ENCODE measurements around the gene MIGA1.
"Not testable (repeated sequence)": the region's sequence is repeated elsewhere in the genome, so short reads cannot be mapped to it uniquely, and the experiment has no call there.

Gene MIGA1, protein sequence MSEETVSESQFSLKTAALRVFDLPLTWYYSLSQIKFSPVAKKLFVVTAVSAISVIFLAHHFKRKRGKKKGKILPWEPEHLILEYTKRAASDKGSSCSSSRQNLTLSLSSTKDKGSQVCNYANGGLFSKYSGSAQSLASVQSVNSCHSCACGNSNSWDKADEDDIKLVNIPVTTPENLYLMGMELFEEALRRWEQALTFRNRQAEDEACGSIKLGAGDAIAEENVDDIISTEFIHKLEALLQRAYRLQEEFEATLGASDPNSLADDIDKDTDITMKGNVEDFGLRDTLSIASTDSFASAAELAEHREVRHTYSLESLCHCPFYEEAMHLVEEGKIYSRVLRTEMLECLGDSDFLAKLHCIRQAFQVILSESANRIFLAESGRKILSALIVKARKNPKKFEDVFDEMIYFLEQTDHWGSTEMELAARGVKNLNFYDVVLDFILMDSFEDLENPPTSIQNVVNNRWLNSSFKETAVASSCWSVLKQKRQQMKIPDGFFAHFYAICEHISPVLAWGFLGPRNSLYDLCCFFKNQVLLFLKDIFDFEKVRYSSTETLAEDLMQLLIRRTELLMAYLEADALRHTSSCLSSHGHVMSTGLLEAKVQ

DNA sequence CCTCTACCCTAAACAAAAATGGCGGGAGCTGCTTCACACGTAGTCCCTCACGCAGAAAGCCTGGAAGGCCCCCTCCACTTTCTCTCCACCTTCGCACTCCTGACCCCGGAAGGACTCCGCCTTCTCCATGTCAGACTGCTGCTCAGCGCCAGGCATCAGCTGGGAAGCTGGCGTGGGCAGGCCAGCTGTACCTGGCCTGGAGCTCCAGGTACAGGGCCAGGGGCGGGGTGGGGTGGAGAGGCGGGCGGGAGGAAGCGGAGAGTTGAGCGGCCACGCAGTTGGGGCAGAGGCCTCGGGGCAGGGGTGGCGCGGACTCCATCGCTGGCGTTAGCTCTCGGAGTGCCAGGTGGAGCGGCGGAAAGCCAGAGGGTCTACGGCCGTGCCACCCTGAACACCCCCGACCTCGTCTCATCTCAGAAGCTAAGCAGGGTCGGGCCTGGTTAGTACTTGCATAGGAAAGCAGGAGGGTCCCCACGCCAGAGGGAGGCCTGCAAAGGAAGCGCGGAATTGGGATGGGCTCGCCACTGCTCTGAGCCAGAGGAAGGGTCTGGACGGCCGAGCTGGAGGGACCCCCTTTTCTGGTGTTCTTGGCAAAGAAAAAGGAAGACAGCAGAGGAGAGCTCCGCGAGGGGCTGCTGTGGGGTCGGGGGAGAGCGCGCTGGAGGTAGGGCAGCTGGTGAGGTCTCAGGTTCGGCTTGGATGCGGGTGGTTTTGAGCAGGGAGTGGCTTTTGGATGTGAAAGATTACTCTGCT lies at the start of gene MIGA1:
Gene MIGA1, plus strand, starts transcription at position 121 of the 753 bp plus-strand sequence. CDS start 3,604 bp downstream, outside the sequence.
- DNase-seq: peak; percentile 89

DNA sequence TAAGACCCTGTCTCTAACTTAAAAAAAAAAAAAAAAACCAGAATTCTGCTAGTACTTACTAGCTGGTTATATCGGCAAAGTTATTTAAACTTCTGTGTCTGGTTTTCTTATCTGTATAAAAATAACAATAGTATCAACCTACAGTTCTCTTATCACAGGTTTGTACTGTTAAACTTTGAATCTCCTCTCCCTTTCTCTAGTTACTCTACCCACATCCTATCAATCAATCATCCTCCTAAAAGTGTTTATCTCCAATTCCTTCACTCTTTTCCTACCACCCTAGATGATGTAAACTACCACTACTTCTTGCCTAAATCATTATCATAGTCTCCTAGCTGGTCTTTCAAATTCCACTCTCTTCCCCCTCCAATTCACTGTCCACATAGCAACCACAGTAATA lies 47.4 kb upstream of the MIGA1 start:
- no peak for DNase-seq

DNA sequence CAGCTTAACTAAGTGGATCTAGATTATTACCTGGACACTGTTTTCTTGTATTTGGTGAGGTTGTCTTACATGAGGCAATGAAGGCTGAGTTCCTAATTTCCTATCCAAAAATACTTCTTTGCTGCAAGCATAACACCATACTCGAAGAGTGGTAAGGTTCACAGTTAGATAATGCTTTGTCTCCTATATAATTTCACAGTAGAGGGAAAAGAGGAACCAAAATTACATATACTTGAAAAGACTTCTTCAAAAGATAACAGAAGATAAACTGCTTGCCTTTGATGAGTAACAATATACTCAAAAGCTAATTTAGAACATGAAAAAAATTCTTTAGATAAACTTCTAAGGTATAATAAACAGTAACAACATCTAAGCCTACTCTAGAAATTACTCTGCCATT lies 40.2 kb upstream of the MIGA1 start:
- no peak for DNase-seq

DNA sequence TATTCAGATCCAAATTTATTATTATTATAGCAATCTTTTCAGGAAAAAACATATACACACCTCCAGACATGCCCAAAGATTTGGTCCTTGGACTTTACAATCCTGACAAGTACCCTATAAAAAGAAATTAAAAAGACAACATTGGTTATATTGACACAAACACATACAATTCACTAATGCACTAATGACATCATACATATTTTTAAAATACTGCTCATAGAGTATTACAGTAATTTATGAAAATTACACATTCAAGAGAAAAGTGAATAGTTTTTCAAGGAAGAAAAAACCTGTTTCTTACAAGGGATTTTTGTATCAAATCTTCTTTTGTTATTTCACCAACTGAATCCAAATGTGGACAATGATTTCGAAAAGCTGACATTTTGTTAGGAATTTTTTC lies 38.1 kb upstream of the MIGA1 start:
- DNase-seq: no peak

DNA sequence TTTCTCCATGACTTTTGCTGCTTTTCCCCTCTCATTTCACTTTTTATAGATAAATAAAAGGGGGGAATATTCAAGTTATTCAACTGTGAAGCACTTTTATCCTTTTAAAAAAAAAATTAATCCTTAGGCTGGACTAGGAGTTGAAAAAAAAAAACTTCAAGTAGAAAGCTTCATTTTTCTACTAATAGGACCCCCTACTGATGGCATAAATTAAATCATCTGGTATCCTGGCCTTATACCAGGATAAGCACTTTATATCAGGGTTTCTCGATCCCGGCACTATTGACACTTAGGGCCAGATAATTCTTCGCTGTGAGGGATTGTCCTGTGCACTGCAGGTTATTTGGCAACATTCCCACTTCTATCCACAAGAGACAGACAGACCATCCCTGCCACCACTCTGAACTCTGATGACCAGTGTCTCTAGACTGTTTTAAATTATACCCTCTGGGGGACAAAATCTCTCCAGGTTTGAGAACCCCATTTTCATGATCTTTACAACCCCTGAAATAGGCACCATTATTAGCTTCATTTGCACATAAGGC lies 37.4 kb upstream of the MIGA1 start:
- DNase-seq: no peak

DNA sequence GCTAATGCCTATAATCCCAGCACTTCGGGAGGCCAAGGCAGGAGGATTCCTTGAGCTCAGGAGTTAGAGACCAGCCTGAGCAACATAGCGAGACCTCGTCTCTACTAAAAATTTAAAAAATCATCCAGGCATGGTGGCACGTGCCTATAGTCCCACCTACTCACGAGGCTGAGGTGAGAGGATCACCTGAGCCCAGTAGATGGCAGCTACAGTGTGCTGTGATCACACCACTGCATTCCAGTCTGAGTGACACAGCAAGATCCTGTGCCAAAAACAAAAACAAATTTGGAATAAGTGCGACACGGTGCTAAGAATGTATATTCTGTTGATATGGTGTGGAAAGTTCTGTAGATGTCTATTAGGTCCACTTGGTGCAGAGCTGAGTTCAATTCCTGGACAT lies 34.9 kb upstream of the MIGA1 start:
- no peak for DNase-seq

DNA sequence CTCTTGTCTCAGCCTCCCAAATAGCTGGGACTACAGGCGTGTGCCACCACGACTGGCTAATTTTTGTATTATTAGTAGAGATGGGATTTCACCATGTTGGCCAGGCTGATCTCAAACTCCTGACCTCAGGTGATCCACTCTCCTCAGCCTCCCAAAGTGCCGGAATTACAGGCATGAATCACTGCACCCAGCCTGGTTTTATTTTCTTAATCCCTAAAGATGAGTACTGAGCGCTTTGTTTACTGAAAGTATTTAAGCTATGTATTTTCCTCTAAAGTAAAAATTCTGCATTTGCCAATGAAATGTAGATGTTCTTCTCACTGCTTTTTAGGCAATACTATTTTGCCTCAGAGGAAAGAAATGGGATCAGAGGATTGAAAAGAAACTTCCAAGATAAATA lies 30.0 kb upstream of the MIGA1 start:
- not testable (repeated sequence) for DNase-seq

DNA sequence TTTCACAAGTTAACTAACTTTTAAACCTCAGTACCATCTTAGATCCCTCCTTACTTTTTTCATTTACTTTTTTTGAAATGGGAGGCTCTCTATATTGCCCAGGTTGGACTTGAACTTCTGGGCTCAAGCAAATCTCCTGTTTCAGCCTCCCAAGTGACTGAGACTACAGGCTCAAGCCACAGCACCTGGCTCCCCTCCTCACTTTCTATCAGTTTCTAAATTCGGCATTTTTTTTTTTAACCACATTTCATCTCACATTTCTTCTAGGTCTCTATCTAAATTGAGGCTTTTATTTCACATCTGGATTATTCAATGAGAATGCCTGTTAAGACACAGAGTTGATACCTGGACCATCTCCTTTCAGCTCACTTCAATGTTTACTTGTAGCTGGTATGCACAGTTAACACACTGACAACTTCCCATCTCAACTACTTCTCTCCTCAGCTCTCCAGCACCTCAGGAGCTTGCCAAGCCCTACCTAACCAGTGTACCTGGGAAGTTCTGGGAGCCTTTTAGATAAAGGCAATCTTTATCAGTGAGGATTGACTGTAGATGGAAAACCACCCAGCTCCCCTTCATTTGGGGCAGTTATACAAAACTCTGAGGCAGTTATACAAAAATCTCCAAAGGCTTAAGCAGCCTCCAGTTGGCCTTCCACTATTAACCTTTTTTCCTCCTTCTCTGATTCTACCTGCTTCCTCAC lies 23.2 kb upstream of the MIGA1 start:
- DNase-seq: no peak

DNA sequence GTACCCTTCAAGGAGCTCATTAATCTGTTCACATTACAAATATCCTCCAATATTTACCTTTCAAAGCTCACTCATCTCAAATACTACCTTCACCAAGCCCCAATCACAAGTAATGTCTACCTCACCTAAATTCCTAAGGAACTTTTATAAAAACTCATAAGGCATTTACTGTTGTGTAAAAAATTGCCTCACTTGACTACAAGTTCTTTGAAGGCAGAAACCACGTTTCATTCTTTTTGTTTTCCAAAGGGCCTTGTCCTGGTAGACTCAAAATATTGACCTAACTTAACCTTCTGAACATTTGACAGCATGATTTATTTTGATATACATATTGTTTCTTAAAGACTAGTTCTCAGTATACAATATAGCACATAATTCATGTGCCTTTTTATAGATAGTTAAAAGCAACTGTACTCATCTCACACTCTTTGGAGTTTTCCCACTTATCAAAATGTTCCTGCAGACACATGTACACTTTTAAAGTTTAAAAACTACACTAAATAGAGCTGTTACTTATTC lies 22.3 kb upstream of the MIGA1 start:
- no peak for DNase-seq

DNA sequence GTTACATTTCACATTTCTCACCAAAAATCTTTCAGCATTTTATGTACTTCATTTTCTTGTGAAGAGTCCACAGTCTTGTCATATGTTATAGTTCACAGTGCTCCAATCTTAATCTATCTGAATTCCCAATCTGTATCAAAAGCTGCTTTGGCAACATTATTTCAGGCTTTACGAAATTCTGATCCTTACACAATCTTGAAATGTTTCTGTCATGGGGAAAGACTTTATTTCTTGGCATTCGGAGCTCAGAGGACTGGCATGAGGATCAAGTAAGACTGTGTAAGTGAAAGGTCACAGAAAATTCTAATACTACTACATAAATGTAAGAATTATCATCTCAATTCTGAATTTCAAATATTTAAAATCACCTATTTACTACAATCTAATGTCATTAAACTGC lies 21.8 kb upstream of the MIGA1 start:
- DNase-seq: no peak

DNA sequence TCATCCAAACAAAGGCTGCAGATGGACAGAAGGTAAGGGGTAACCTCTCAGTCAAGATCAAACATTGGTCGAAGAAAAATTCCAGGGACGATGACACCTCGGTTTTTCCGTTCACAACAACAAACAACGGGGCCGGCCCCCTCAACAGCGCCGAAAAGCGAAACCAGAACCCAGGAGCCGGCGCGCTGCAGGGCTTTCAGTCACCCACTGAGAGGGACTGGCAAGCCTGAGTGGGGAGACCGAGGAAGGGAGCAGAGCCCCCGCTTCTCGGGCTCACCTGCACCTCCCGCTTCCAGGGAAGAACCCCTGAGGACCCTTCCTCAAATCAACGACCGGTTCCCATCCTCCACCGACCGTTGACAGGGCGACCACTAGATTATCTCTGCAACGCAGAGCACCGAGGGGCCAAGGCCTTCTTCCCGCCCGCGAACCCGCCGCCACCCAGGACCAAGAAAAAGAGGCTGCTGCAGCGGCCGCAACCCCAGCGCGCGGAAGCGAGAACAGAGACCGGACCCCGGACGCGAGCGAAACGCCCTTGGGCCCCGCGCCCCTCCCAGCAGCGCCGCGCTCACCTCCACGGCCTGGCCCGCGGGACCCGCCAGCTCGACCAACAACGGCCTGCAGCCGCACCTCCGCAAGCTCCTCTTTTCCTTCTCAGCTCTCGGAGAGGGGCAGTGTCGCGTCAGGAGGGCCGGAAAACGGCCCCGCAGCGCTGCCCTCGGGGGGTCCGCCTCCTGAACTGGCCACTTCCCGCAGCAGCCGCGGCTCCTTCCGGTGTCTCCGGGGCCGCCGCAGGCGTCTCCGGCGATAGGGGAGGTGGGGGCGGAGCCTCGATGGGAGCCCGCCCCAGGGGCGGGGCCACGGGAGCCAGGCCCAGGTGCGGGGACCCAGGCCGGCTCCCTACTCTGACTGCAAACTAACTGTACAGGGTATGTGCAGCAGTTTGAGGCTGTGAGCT lies 20.1 kb upstream of the MIGA1 start, which contains the start of gene USP33:
Gene USP33, minus strand, starts transcription at position 782 of the 958 bp plus-strand sequence. CDS start 18,155 bp downstream, outside the sequence.
- DNase-seq: peak; percentile 87

DNA sequence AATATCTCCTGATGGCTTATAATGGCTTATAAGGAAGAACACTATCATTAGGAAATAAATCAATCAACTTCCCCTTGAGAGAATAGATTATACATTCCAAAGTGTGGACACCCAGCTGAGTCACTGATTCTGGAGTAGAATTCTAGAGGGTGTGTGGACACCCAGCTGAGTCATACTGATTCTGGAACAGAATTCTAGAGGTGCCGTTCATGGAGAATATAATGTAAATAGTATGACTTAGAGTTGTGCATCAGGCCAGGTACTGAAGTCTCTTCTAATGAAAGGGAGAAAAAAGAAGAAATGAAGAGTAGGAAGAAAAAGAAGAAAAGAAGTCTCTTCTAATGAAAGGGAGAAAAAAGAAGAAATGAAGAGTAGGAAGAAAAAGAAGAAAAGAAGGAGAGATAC lies 17.4 kb upstream of the MIGA1 start:
- DNase-seq: no peak

DNA sequence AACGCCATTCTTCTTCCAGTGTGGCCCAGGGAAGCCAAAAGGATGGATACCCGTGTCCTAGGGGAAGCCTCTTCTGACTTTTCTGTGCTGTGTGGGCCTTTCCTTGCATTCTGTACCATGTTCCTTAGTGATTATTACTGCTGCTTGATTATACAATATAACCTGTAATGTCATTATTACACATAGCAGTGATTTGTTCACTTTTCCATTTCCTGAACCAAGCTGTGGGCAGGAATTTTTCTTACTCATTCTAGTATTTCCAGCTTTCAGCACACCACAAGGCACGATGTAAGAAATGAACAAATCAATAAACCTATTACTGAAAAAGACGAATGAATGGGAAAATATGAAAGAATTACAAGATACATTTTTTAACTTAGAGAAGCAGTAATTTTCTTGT lies 11.4 kb upstream of the MIGA1 start:
- no peak for DNase-seq

DNA sequence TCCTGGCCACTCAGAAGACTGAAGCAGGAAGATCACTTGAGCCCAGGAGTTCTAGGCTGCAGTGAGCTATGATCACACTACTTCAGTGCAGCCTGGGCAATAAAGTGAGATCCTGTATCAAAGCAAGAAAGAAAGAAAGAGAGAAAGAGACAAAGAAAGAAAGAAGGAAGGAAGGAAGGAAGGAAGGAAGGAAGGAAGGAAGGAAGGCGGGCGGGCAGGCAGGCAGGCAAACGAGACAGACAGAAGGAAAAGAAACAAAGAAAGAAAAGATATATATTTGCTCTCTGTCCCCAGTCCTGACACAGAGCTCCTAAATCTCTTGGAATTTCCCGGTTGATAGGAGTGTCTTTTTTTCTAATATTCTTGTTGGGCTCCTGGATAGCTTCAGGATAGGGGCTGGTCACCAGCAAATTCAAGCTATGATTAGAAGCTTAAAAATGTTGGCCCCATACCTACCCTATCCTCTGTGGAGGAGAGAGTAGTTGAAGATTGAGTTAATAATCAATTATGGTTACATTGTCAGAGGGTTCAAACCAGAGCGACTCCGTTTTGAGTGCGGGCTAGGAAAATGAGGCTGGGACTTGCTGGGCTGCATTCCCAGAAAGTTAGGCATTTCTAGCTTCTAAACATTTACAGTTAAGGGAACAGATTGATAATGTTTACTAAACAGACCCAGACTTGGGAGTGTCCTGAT lies 3.3 kb upstream of the MIGA1 start:
- no peak for DNase-seq

DNA sequence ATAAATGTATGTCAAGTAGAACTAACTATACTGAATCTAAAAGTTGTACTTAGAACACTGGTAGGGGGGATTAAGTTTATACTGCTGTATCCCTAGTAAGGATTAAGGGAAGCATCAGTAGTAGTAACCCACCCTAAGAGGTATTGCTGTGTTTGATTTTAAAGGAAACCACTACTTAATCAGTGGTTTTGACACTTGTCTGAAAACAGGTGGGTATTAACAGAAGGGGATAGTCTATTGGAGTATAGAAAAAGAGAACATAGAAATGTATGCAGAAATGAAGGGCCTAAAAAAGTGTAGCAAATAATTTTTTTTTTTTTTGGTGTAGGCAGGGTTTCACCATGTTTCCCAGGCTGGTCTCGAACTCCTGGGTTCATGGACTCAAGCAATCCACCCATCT lies 2.2 kb downstream of the MIGA1 start:
- no peak for DNase-seq

DNA sequence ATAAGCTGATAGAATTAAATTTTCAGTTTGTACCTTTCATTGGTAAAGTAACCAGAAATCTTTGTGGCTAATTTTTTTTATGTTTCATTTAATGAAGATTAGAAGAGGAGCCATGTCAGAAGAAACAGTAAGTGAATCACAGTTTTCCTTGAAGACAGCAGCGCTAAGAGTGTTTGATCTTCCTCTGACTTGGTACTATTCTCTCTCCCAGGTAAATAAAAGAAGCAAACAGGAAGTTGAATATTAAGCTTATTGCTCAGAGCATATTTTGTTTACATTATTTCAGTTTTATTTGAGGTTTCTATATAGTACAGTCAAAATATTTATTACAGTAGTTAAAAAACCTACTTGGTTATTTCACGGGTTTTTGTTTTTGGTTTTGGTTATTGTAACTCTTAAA lies 3.7 kb downstream of the MIGA1 start:
- no peak for DNase-seq

DNA sequence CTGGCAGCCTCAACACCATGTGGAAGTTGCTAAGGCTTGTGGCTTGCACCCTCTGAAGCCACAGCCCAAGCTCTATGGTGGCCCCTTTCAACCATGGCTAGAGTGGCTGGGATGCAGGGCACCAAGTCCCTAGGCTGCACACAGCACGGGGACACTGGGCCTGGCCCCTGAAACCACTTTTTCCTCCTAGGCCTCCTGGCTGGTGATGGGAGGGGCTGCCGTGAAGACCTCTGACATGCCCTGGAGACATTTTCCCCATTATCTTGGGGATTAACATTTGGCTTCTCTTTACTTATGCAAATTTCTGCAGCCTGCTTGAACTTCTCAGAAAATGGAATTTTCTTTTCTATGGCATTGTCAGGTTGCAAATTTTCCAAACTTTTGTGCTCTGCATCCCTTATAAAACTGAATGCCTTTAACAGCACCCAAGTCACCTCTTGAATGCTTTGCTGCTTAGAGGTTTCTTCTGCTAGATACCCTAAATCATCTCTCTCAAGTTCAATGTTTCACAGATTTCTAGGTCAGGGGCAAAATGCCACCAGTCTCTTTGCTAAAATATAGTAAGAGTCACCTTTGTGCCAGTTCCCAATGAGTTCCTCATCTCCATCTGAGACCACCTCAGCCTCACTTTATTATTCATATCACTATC lies 6.8 kb downstream of the MIGA1 start:
- not testable (repeated sequence) for DNase-seq

DNA sequence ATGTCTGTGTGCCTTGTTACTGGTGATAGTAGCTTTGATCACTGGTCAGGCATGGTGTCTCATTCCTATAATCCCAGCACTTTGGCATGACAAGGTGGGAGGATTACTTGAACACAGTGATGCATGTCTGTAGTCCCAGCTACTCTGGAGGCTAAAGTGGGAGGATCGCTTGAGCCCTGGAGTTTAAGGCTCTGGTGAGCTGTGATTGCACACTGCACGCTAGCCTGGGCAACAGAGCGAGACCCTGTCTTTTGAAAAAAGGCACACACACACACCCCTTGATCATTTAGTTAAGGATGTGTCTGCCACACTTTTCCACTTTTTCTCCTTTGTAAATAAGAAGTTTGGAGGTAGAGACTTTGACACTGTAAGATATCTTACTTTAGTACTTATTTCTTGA lies 15.1 kb downstream of the MIGA1 start:
- DNase-seq: no peak

DNA sequence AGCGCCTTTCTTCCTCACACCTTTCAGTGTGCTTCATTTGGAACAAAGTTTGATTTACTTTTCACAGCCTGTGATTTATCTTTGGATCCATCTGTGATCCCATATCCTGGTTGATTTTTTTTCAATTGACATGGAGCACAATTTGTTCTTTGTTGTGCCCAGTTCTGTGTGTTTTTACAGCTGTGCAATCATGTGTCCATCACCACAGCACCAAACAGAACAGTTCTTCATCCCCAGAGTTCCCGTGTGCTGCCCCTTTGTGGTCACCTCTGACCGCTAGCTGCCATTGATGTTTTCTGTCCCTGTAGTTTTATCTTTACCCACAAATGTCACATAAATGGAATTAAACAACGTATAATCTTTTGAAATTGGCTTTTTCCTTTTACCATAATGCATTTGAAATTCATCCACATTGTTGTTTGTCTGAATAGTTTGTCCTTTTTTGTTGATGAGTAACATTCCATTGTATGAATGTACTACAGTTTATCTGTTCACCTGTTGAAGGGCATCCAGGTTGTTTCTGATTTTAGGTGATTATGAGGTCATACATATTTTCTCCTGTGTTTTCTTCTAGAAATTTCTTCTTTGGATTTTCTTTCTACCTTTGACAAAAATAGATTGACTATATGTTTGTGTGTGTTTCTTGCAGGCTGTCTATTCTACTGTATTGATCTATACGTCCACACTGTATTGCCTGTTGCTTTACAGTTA lies 17.4 kb downstream of the MIGA1 start:
- DNase-seq: no peak

DNA sequence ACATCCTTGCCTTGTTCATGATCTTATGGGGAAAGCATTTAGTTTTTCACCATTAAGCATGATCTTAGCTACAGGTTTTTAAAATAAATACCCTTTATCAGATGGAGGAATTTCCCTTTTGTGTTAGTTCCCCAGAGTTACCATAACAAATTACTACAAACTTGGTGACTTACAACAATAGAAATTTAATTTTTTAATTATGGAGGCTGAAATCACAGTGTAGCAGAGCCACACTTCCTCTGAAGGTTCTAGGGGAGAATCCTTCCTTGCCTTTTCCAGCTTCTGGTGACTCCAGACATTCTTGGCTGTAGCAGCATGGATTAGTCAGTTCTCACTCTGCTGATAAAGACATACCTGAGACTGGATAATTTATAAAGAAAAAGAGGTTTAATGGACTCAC lies 18.5 kb downstream of the MIGA1 start:
- DNase-seq: no peak

All from NCI-H774 (cell line).